ENCODE data around the gene BMPR1B.

Gene BMPR1B

DNA sequence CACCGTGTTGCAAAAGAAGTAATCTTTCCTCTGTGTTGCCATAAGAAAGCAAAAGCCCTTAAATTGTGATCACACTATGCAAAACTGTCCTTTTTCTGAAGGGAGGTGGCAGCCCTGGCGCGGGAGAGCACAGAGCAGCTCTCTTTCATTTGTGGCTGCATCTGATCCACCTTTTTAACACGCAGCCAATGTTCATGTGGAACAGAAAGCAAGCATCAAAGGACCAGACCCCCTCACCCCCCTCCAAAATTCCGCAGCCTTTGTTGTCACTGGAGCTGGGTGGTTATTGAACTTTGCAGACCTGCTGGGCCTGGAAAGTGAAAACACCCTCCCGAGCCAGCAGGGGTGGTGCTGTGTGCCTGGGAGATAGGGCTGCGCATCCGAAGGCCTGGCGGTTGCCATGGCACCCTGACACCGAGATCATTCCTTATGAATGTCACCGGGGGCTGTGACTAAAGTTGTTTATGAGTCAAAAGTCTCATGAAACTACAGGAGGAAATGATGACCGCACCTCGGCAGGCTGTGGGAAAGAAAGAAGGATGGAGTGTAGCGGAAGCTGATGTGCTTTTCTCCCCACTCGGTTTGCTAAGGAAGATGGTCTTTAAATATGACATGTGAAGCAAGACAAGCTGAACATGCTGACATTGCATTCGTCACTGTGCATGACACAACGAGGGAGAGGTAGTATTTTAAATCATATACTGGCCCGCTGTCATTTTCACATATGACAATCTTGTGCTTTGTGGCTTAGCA lies 423.7 kb downstream of the BMPR1B start:
- DNase-seq = peak in 7 of 56 donors; percentile 2 to 34 (median 13)

DNA sequence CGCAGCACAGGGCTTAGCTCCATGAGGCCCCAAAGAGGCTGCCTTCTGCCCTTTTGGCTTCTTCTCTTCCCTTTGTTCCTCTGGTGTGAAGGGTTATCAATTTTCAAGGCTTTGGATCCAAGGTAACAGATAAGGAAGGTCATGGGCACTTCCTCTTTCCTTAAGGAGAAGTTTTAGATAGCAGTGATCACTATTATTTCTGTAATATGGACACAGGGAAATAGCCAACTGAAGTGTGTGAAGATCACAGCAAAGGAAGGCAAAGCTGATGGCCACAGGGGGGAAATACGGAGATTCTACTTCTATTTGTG lies 424.2 kb downstream of the BMPR1B start:
- DNase-seq = no peak

- DNase-seq = no peak
Observed at GRCh38 chr4:95183656-95184408, 426.1 kb downstream of the BMPR1B start.

DNA sequence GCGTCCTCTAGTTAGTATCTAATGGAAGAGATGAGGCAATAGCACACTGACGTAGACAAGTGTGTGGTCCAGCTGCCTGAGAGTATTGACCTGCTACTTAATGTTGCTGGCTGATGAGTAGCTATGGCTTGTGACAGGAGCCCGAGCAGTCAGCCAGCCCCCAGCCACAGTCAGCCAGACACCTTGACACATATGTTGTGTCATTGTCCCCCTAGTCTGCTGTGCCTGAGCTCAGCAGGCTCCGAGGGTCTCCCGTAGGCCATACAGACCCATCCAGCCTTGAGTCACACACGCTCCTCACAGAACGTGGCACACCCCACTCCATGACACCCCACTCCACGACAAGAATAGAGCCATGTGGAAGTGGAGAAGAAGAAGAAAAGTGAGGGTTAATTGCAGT lies 428.9 kb downstream of the BMPR1B start:
- DNase-seq = no peak

- DNase-seq = no peak
Observed at GRCh38 chr4:95188701-95189370, 431.1 kb downstream of the BMPR1B start.

- DNase-seq = peak in 41 of 56 donors; percentile 8 to 86 (median 49)
Observed at GRCh38 chr4:95190751-95191436, 433.1 kb downstream of the BMPR1B start.

DNA sequence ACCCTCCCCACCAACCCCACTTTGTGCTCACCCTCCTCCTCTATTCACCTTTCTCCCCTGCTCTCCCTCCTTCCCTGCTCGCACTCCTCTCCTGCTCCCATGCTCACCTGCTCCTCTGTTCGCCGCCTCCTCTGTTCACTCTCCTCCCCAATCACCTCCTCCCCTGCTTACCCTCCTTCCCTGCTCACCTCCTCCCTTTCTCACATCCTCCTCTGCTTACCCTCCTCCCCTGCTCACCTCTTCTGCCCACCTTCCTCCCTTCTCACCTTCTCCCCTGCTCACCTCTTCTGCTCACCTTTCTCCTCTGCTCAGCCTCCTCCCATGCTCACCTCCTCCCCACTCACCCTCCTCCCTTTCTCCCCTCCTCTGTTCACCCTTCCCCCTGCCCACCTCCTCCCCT lies 433.8 kb downstream of the BMPR1B start:
- DNase-seq = no peak

DNA sequence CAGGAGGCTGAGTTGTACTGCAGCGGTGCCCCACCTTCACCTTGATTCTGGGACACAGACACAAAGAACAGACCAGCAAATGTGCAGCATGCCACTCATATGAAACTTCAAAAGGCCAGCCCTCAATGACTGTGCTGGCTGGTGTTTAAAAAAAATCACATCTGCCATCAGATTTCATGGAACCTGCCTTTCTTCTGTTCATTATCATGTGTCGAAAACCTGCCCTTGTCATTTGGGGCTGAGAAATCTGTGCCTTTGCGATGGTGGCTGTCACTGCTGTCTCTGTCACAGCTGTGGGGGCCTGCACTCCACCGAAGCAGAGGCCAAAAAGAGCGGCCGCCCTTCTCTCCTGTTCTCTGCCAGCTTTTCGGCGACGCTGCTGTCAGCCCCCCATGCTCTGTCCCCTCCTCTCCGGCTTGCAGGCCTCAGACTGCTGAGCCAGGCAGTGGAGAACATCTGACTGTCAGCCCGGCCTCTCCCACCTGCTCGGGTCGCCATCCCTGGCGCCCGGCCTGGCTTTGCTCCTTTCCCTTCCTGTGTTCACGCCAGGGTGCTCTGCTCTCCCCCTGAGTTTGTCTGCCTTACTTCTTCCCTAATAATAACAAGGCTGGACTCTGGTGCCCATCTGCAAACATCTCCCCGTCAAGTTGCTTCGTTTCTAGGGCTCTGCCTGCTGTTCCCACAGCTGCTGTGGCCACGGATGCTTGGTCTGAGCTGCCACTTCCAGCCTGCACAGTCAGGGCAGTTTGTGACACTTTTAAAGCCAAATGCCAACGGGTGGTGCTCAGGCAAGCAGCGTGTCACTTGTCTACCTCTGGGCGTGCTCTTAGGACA lies 435.9 kb downstream of the BMPR1B start:
- peak in 29 of 56 donors; percentile 7 to 63 (median 37) for DNase-seq

DNA sequence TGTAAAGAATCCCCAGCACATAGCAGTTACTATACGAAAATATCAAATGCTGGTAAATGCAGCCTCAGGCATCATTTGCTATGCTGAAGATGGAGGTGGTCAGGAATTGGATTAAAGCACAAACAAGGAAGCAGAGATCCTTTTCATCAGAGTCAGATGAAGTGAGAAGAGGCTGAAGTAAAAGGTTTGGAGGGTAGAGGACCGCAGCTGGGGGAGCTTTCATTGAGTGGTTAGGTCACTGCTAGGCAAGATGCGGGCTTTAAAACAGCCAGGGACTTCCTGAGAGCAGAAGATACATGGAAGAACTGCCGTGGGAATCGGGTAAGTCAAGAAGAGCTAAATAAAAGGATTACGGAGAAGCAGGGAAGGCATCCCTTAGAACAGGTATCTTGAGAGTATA lies 439.6 kb downstream of the BMPR1B start:
- no peak for DNase-seq

DNA sequence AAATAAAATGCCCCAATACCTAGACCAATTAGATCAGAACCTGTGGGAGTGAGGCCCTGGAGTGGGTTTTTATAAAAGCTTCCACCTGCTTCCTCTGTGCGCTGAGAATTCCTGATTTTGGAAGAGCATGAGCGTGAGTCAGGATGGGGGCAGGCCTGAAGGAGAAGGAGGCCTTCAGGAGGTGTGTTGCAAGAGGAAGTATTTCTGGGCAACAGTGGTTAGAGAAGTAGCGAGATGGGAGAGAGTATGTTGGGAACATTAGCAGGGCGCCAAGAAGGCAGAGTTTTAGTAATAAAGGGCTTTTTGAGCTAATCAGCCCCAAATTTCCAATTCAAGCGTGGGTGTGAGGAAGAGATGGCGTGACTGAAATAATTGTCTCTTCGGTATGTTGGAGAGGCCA lies 441.2 kb downstream of the BMPR1B start:
- DNase-seq = no peak

GRCh38 chr4:95204267-95204844 lies 446.6 kb downstream of the BMPR1B start:
- peak in 6 of 56 donors; percentile 9 to 25 (median 14) for DNase-seq

DNA sequence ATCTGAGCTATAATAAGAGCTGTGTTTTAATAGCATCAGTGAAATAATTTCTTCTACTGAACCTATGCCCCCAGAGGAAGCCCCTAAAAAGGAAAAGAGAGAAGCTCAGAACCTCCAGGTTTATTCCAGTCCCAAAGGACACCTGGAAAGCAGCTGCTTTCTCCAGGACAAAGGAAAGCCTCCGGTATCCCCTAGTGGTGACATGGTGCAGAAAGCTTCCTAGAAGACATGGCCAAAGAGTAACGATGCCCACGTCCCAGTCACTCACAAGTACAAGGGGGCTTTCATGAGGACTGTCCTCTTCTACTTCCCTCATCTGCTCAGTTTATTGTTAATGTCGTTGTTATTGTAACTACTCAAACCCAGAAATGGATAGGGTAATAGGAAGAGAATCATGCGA lies 447.1 kb downstream of the BMPR1B start:
- peak in 4 of 56 donors; percentile 4 to 26 (median 22) for DNase-seq

Measured in amygdala (tissue), 56 donors.